K562 (cell line): ENCODE data around the gene NAA10. TPM values are rescaled to one million over a fixed set of nuclear protein-coding genes. Genes with fewer than 3 reads are reported as not detected.

Source experiments
- ATAC-seq: fragments of 200-7000 bp; cut with Tn5 transposase; 3 replicates; pipeline ENCODE4 v1.9.1; 2020; ENCODE audit warnings: moderate library complexity
- BruUV-seq: library from RNA; stranded (reverse); fragments of 400-500 nt; replicated peaks from 2 replicates; lab custom pipeline; 2021; lab: Mats Ljungman, UMichigan
- CTCF ChIA-PET: fragments of 300-600 bp; formaldehyde crosslinking; extraction: SDS; loops from one replicate; lab custom pipeline; 2021; ENCODE audit warnings: low intra/inter-chr PET ratio; lab: Yijun Ruan, JAX
- POLR2A ChIA-PET: fragments of 300-600, 350-650 bp; sonication (Branson Sonifier 250); formaldehyde crosslinking; extraction: SDS; loops from one replicate; lab custom pipeline; 2021; ENCODE audit warnings: antibody characterized with exemption, inconsistent platforms; lab: Yijun Ruan, JAX
- DNase-seq, 4 experiments: peaks; one replicate each; pipeline versions ENCODE4 v3.0.0 to v3.0.0-alpha.2; 2011 to 2018; ENCODE audit warnings: low spot score in 3 of 4, mixed read lengths in 3 of 4; ENCODE audit errors: extremely low read depth in 1 of 4
- FAIRE-seq: peaks from 2 replicates; lab custom pipeline; 2011; peaks lifted over from hg19 to GRCh38; lab: Jason Lieb, UNC
- H2AFZ ChIP-seq: 2 replicates; pipeline ENCODE4 v1.6.0; 2011; ENCODE audit warnings: low read depth, low read length, control low read depth, inconsistent platforms
- H3K27ac ChIP-seq: fragments of 200-600 bp; 3 replicates; pipeline ENCODE4 v1.8.0; 2011; ENCODE audit warnings: low read depth, mild to moderate bottlenecking, control low read depth, inconsistent platforms, low read length, moderate library complexity, mixed read lengths; ENCODE audit errors: extremely low read depth
- H3K27me3 ChIP-seq, 2 experiments: fragments of 300-600 bp in 1 of 2; 2 replicates in 1 of 2; 3 replicates in 1 of 2; pipeline versions ENCODE4 v1.6.0 to v1.8.0; 2011; ENCODE audit warnings: inconsistent platforms in 2 of 2, low read length in 2 of 2, mild to moderate bottlenecking in 1 of 2, mixed read lengths in 1 of 2, moderate library complexity in 1 of 2; ENCODE audit not compliant: control insufficient read depth in 2 of 2, insufficient read depth in 2 of 2
- H3K36me3 ChIP-seq: fragments of 300-600 bp; 3 replicates; pipeline ENCODE4 v1.8.0; 2011; ENCODE audit warnings: mild to moderate bottlenecking, low read length, inconsistent platforms; ENCODE audit not compliant: control insufficient read depth, insufficient read depth
- H3K4me1 ChIP-seq, 2 experiments: fragments of 200-600 bp in 1 of 2; replicated peaks in 1 of 2; 2 replicates in 1 of 2; 3 replicates in 1 of 2; pipeline versions ENCODE4 v1.5.1 to v1.8.0; 2011; ENCODE audit warnings: inconsistent platforms in 2 of 2, low read length in 2 of 2, mild to moderate bottlenecking in 1 of 2, mixed read lengths in 1 of 2, moderate library complexity in 1 of 2; ENCODE audit not compliant: control insufficient read depth in 2 of 2, insufficient read depth in 2 of 2
- H3K4me2 ChIP-seq: 2 replicates; pipeline ENCODE4 v1.6.1; 2011; ENCODE audit warnings: low read length, control low read depth, inconsistent platforms, mixed read lengths; ENCODE audit not compliant: insufficient read depth
- H3K4me3 ChIP-seq: fragments of 200-600 bp; sonication (generic), shearing (Covaris generic); 2 replicates; pipeline ENCODE4 v1.5.1; 2016; ENCODE audit warnings: control low read depth, inconsistent platforms
- H3K79me2 ChIP-seq: fragments of 200-600 bp; 3 replicates; pipeline ENCODE4 v1.8.0; 2011; ENCODE audit warnings: low read length, inconsistent platforms; ENCODE audit not compliant: control insufficient read depth, insufficient read depth
- H3K9ac ChIP-seq, 2 experiments: 2 replicates each; pipeline versions ENCODE4 v1.6.0 to v1.6.1; 2011; ENCODE audit warnings: low read depth in 2 of 2, low read length in 2 of 2, control low read depth in 1 of 2, inconsistent platforms in 1 of 2, mild to moderate bottlenecking in 1 of 2, mixed read lengths in 1 of 2; ENCODE audit not compliant: insufficient read depth in 1 of 2
- H3K9me1 ChIP-seq: one replicate; pipeline ENCODE4 v1.6.0; 2011; ENCODE audit warnings: inconsistent platforms, mild to moderate bottlenecking, low read length, moderate library complexity; ENCODE audit not compliant: control insufficient read depth, insufficient read depth
- H3K9me3 ChIP-seq: replicated peaks from 2 replicates; pipeline ENCODE4 v1.5.1; 2011; ENCODE audit warnings: low read depth, low read length, inconsistent platforms; ENCODE audit not compliant: control insufficient read depth, insufficient read depth
- H4K20me1 ChIP-seq: replicated peaks from 2 replicates; pipeline ENCODE4 v1.6.1; 2011; ENCODE audit warnings: low read length, inconsistent platforms, mixed read lengths; ENCODE audit not compliant: control insufficient read depth, insufficient read depth
- CCAR2 ChIP-seq: fragments of 200-400 bp; formaldehyde crosslinking; IDR thresholded peaks from 2 replicates; pipeline ENCODE4 v1.6.1; 2017; ENCODE audit warnings: mild to moderate bottlenecking, low read depth, low read length
- E2F3 ChIP-seq: fragments of 250-450 bp; sonication (Bioruptor Pico); IDR thresholded peaks from 2 replicates; pipeline ENCODE4 v1.4.0; 2020; ENCODE audit warnings: mild to moderate bottlenecking
- EGR1 ChIP-seq: fragments of 450-650 bp; conservative IDR thresholded peaks from 2 replicates; pipeline ENCODE4 v1.6.1; 2017; ENCODE audit warnings: mild to moderate bottlenecking
- JUN ChIP-seq, 2 experiments: sonication (generic) in 1 of 2; formaldehyde crosslinking in 1 of 2; IDR thresholded peaks; 2 replicates each; pipeline versions ENCODE4 v1.6.1 to v1.8.0; 2012 to 2022; ENCODE audit warnings: borderline replicate concordance in 2 of 2, mild to moderate bottlenecking in 2 of 2, improper control_type of control experiment in 1 of 2, low read depth in 1 of 2, low read length in 1 of 2, missing genetic modification reagents in 1 of 2
- MNT ChIP-seq, 2 experiments: fragments of 450-650 bp; conservative IDR thresholded peaks; 2 replicates each; pipeline ENCODE4 v1.6.1; 2017; ENCODE audit warnings: mild to moderate bottlenecking in 2 of 2, moderate library complexity in 2 of 2
- RBFOX2 ChIP-seq: fragments of 200-400 bp; formaldehyde crosslinking; IDR thresholded peaks from 2 replicates; pipeline ENCODE4 v1.6.1; 2017; ENCODE audit warnings: low read depth, mild to moderate bottlenecking, low read length, moderate library complexity
- RBM34 ChIP-seq: fragments of 200-400 bp; formaldehyde crosslinking; IDR thresholded peaks from 2 replicates; pipeline ENCODE4 v1.6.1; 2018; ENCODE audit warnings: low read length, borderline replicate concordance; ENCODE audit not compliant: insufficient read depth
- RREB1 ChIP-seq: fragments of 250-450 bp; sonication (Bioruptor Pico); IDR thresholded peaks from 2 replicates; pipeline ENCODE4 v1.4.0; 2020
- SETDB1 ChIP-seq: IDR thresholded peaks from one replicate; pipeline ENCODE4 v1.6.1; 2012; ENCODE audit warnings: low read length, control low read depth, inconsistent platforms
- SMAD3 ChIP-seq: fragments of 450-650 bp; formaldehyde crosslinking; conservative IDR thresholded peaks from 2 replicates; pipeline ENCODE4 v1.4.0; 2020; ENCODE audit warnings: mild to moderate bottlenecking
- TEAD1 ChIP-seq, 2 experiments: fragments of 450-650 bp in 1 of 2; sonication (generic) in 1 of 2; formaldehyde crosslinking; IDR thresholded peaks; 2 replicates each; pipeline versions ENCODE4 v1.4.0 to v1.8.0; 2020 to 2022; ENCODE audit warnings: mild to moderate bottlenecking in 2 of 2, missing genetic modification reagents in 1 of 2
- XRCC4 ChIP-seq: IDR thresholded peaks from one replicate; pipeline ENCODE4 v1.6.1; 2011; ENCODE audit not compliant: insufficient read depth, insufficient read length; ENCODE audit errors: extremely low read depth
- XRCC5 ChIP-seq: fragments of 200-400 bp; formaldehyde crosslinking; IDR thresholded peaks from 2 replicates; pipeline ENCODE4 v1.6.1; 2017; ENCODE audit warnings: low read depth, mild to moderate bottlenecking, low read length
- ZNF507 ChIP-seq: conservative IDR thresholded peaks from 2 replicates; pipeline ENCODE4 v1.6.1; 2017; ENCODE audit warnings: missing genetic modification characterization, missing compliant biosample characterization
- WGBS: fragments of 100-300 bp; shearing (Covaris generic); methylation state at CpG from one replicate; pipeline ENCODE4 v1.1.6; 2016; ENCODE audit warnings: low coverage, mixed read lengths; ENCODE audit not compliant: insufficient coverage; ENCODE audit errors: missing lambda C conversion rate; 5-methylcytosine and 5-hydroxymethylcytosine counted together
- in situ Hi-C: fragments of 300-500 bp; cut with MboI; formaldehyde crosslinking; loops from 4 replicates; pipeline ENCODE4 v1.15.0; 2018; ENCODE audit warnings: inconsistent platforms, mixed read lengths
- intact Hi-C: fragments of 100-400 bp; cut with micrococcal nuclease; formaldehyde crosslinking; loops from 2 replicates; pipeline ENCODE4 v1.14.2; 2022
- polyA plus RNA-seq, 8 experiments: library from polyadenylated mRNA; depleted of rRNA in 4 of 8; stranded (reverse) in 5 of 8; unstranded in 3 of 8; fragments of >200 nt; fragmentation: Nextera tagmentation in 2 of 8; fragmentation: Illumina TruSeq in 1 of 8; extraction: Ambion mirVana in 2 of 8; extraction: Trizol in 1 of 8; gene quantifications; 2 replicates each; pipeline versions ENCODE4 v1.2.1 to v1.2.3, GENCODE V29; 2011 to 2014; ENCODE audit warnings: inconsistent platforms in 1 of 8, missing spikeins in 1 of 8
- total RNA-seq, 7 experiments: library from RNA; depleted of rRNA in 6 of 7; stranded (reverse); fragments of >200 nt in 6 of 7; fragmentation: Illumina TruSeq in 2 of 7; extraction: Trizol in 2 of 7; gene quantifications; 2 replicates each; pipeline versions ENCODE4 v1.2.1 to v1.2.3, GENCODE V29; 2011 to 2021; ENCODE audit warnings: low replicate concordance in 1 of 7

NAA10 gene
- total and polyA plus RNA-seq, 9 of the 15 experiments (the other 6 are each of a cell fraction or from before 2014, with no cell fraction given), result 11.1 to 250 (median 134) TPM

GRCh38 chrX:153966841-153967535, 32.2 kb upstream of the NAA10 start:
- ATAC-seq, result no peak
- CTCF ChIA-PET, result no interaction called here
- no peak overlapping the region for H2AFZ ChIP-seq
- peaks cover 53% of the 10 kb centered on the region for H4K20me1 ChIP-seq
- POLR2A ChIA-PET, result interaction anchor here (0.6 to 3.1 kb wide), 9 partner anchors 9 to 404 kb away, joined by 3 to 24 read pairs (median 5); no protein-coding TSS in a partner anchor
- H3K4me2 ChIP-seq, result peak overlapping the region; percentile 86
- peaks cover 27 to 55% of the 10 kb centered on the region in 2 experiments for H3K4me1 ChIP-seq
- WGBS, result 45% methylated on average over 10 of the region's 14 CpGs
- peaks cover 76% of the 10 kb centered on the region; the same call in 2 of the 3 replicates for H3K36me3 ChIP-seq
- peak in 1 of 4 experiments; percentile 47 for DNase-seq
- H3K79me2 ChIP-seq, result peaks cover 92% of the 10 kb centered on the region
- H3K9me1 ChIP-seq, result peaks cover 5% of the 10 kb centered on the region
- in situ Hi-C loops (no loop called here), intact Hi-C loops (no loop called here)
- BruUV-seq, result no TSS peak
- peak overlapping the region; percentile 84; the same call in 1 of the 2 replicates for H3K4me3 ChIP-seq
- peak overlapping the region; percentile 46; the same call in 2 of the 3 replicates for H3K27ac ChIP-seq
- no peak for FAIRE-seq
- no peaks in the 10 kb centered on the region for H3K9me3 ChIP-seq
- peak overlapping the region; percentile 77 to 96 for H3K9ac ChIP-seq
- H3K27me3 ChIP-seq, result no peaks in the 10 kb centered on the region
- no peak for TF ChIP-seq RBM34
- TF ChIP-seq RBFOX2, result peak; percentile 36; the same call in 1 of the 2 replicates
- no peak for TF ChIP-seq CCAR2
- TF ChIP-seq ZNF507 (tag), result no peak
- no peak for TF ChIP-seq XRCC5
- TF ChIP-seq SETDB1, result no peak
- TF ChIP-seq SMAD3 (CRISPR knock-in tag), result no peak
- TF ChIP-seq EGR1, result peak; percentile 35; the same call in 1 of the 2 replicates
- no peak for TF ChIP-seq RREB1 (CRISPR knock-in tag)
- TF ChIP-seq XRCC4, result no peak
- peak in 1 of 2 experiments; percentile 21; a peak in 1 of 4 replicates for TF ChIP-seq MNT (conservative IDR thresholded peaks at IDR 0.05)
- no peak for TF ChIP-seq TEAD1 (CRISPR knock-in tag; IDR thresholded peaks at IDR 0.05)
- no peak for TF ChIP-seq JUN (IDR thresholded peaks at IDR 0.05; ENCODE audit: borderline replicate concordance, low read depth, low read length)
- TF ChIP-seq JUN (CRISPR knock-in tag; IDR thresholded peaks at IDR 0.05; ENCODE audit: borderline replicate concordance), result no peak
- TF ChIP-seq E2F3 (CRISPR knock-in tag), result no peak
